ENCODE data around the gene S100P.

The S100P gene

GRCh38 chr4:6655924-6656323 is 37.8 kb upstream of the S100P start:
- no peak for TF ChIP-seq CTCF (IDR thresholded peaks at IDR 0.05; ENCODE audit: borderline replicate concordance, control extremely low read depth, extremely low read depth, insufficient read depth, missing control alignments)
- in situ Hi-C loops (cut with MboI; ENCODE audit: low sequenced_read_pairs, unreplicated experiment), result no loop called here
- no peak for DNase-seq (ENCODE audit: low spot score)

DNA sequence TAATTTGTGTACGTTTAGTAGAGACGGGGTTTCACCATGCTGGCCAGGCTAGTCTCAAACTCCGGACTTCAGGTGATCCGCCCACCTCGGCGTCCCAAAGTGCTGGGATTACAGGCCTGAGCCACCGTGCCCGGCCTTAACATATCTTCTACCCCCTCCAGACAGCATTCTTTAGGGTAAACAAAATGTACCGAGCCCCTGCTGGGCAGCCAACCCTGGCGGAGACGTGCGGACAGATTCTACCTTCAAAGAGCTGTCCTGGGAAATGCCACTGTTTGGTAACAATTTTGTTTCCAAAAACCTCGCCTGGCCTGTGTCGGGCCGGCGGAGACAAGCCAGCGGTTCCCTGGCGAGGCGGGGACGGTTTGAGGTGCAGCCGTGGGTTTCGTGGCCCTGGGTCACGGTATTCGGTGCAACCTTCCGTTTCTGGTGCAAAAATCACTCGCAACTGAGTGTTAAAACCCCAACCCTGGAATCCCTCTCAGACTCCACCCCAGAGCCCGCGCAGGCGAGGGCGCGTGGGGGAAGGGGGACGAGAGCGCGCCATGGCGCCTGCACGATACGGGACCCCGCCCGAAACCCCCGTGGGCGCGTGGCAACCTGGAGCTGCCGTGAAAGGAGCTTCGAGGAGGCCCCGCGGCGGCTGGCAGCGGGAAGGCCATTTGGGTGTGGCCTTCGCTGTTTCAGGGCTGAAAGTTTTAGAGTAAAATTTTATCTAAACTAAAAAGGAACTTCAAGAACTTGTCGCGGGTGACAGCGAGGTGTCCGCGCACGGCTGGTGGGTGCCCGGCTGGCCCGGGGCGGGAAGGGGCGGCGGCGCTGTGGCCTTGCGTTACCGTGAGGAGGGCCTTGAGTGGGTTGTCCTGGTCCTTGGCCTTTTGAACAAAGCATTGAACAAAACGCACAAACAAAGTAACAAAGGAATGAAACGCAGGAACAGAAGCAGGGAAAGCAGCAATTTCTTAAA is 36.2 kb upstream of the S100P start:
- TF ChIP-seq CTCF (IDR thresholded peaks at IDR 0.05; ENCODE audit: borderline replicate concordance, control extremely low read depth, extremely low read depth, insufficient read depth, missing control alignments), result no peak
- in situ Hi-C loops (cut with MboI; ENCODE audit: low sequenced_read_pairs, unreplicated experiment), result no loop called here
- DNase-seq (ENCODE audit: low spot score), result no peak

DNA sequence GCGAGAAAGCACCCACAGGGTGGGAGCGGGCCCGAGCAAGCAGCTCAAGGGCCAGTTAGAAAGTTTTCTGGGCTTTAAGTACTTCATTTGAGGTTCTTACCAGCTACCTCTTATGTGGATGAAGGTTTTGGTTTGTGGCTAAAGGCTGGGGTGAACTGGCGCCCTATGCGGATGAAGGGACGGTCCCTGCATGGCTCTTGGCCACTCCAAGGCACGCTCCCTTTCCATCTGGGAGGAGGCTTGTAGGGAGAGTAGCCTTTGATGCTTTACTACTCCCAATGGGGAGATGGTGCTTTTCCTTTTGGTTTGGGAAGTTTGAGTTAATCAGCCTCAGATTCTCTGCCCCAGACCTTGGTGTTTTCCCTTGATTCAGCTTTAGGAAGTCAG is 35.5 kb upstream of the S100P start:
- no peak for TF ChIP-seq CTCF (IDR thresholded peaks at IDR 0.05; ENCODE audit: borderline replicate concordance, control extremely low read depth, extremely low read depth, insufficient read depth, missing control alignments)
- DNase-seq (ENCODE audit: low spot score), result no peak
- in situ Hi-C loops (cut with MboI; ENCODE audit: low sequenced_read_pairs, unreplicated experiment), result no loop called here

DNA sequence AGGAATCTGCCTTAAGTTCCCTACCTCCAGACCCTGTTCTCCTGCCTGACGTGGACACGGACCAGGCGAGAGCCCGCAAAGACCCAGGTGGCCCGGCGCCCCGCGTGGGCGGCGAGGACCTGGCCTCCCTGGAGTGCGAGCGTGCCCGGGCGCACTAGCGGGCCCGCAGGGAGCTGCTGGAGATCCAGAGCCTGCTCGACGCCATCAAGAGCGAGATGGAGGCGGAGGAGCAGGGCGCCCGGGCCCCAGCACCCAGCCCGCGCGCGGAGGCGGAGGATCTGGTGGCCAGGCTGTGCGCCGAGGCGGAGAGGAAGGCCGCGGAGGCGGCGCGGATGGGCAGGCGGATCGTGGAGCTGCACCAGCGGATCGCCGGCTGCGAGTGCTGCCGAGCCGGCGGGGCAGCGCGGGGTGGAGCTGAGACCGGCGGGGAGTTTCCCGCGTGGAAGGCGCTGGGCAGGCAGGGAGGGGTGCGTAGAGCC is 35.0 kb upstream of the S100P start:
- no peak for DNase-seq (ENCODE audit: low spot score)
- TF ChIP-seq CTCF (IDR thresholded peaks at IDR 0.05; ENCODE audit: borderline replicate concordance, control extremely low read depth, extremely low read depth, insufficient read depth, missing control alignments), result no peak
- in situ Hi-C loops (cut with MboI; ENCODE audit: low sequenced_read_pairs, unreplicated experiment), result no loop called here

DNA sequence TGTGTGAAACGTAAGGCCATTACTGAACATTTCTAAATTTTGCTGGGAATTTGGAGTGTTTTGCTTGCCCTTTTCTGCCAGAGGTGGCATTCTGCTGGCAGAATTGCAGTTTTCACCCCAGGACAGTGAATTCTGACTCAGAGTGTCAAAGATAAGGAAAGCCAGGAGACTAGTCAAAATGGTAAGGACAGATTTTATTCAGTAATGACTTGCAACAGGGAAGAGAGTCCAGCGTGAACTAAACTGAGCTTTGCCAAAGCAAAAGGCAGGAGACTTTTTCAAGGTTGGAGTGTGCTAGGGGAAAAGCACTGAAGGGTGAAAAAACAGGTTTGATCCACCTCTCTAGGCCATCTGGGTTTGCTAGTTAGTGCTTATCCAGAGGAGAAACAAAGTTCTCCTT is 33.8 kb upstream of the S100P start:
- in situ Hi-C loops (cut with MboI; ENCODE audit: low sequenced_read_pairs, unreplicated experiment), result no loop called here
- no peak for DNase-seq (ENCODE audit: low spot score)
- no peak for TF ChIP-seq CTCF (IDR thresholded peaks at IDR 0.05; ENCODE audit: borderline replicate concordance, control extremely low read depth, extremely low read depth, insufficient read depth, missing control alignments)

DNA sequence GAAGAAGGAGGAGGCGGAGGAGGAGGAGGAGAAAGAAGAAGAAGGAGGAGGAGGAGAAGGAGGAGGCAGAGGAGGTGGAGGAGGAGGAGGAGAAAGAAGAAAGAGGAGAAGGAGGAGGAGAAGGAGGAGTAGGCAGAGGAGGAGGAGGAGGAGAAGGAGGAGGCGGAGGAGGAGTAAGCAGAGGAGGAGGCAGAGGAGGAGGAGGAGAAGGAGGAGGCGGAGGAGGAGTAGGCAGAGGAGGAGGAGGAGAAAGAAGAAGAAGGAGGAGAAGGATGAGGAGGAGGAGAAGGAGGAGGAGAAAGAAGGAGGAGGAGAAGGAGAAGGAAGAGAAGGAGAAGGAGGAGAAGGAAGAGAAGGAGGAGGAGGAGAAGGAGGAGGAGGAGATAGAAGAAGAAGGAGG is 33.2 kb upstream of the S100P start:
- no peak for DNase-seq (ENCODE audit: low spot score)
- in situ Hi-C loops (cut with MboI; ENCODE audit: low sequenced_read_pairs, unreplicated experiment), result no loop called here
- no peak for TF ChIP-seq CTCF (IDR thresholded peaks at IDR 0.05; ENCODE audit: borderline replicate concordance, control extremely low read depth, extremely low read depth, insufficient read depth, missing control alignments)

Measured in GM13976 (cell line).